GM19035 (cell line): ENCODE data around the gene SGCG.
"Not testable (repeated sequence)": the region's sequence is repeated elsewhere in the genome, so short reads cannot be mapped to it uniquely, and the experiment has no call there.

ENCODE experiments used
- ATAC-seq: cut with Tn5 transposase; IDR thresholded peaks from one replicate; pipeline ENCODE4 v1.9.1; 2021; ENCODE audit not compliant: unreplicated experiment

SGCG gene, protein sequence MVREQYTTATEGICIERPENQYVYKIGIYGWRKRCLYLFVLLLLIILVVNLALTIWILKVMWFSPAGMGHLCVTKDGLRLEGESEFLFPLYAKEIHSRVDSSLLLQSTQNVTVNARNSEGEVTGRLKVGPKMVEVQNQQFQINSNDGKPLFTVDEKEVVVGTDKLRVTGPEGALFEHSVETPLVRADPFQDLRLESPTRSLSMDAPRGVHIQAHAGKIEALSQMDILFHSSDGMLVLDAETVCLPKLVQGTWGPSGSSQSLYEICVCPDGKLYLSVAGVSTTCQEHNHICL

DNA sequence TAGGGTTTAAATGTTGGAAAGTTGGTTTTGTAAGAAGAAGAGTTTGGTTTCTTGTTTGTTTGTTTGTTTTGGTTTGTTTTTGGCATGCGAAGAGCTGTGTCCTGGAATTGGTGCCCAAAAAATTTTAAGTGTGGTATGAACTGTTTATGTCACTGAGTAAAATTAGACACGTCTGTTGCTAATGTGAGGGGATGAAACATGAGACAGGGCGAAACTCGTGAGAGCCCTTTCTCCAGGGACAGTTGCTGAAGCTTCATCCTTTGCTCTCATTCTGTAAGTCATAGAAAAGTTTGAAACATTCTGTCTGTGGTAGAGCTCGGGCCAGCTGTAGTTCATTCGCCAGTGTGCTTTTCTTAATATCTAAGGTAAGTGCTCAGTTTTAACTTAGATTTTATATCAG, at the start of gene SGCG:
SGCG (plus strand) TSS at position 269 of the 400 bp plus-strand sequence. CDS start 22,716 bp downstream, outside the sequence.
- no peak for ATAC-seq

DNA sequence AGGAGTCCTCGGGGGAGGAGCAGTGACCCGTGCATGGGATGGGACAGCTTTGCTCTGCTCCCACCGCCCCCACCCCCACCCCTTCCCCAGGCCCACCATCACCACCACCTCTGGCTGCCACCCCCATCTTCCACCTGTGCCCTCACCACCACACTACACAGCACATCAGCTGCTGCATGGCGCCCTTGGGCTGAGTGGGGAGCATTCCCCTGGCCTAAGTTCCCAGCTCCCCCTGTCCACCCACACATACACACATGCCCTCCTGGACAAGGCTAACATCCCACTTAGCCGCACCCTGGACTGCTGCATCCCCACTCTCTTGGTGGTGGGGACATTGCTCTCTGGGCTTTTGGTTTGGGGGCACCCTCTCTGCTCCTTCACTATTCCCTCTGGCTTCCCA, 46.2 kb upstream of the SGCG start:
- ATAC-seq: no peak

DNA sequence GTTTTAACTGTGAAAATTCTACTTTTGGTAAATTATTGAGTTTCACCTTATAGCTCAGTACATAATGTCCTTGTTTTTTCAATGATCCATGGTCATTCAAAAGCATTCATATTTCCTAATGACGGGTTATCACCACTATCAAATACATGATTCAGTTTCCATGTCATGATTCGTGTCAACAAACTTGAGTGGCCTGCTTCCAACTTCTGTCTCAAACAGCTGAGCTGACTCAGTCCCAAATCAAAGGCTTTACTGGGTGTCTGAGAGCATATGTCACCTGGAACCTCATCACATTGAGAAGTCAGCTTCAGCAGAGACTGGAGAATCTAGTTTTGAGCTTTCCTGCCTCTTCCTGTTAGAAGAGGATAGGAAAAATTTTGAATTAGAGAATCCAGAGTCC, 40.3 kb upstream of the SGCG start:
- ATAC-seq: no peak

DNA sequence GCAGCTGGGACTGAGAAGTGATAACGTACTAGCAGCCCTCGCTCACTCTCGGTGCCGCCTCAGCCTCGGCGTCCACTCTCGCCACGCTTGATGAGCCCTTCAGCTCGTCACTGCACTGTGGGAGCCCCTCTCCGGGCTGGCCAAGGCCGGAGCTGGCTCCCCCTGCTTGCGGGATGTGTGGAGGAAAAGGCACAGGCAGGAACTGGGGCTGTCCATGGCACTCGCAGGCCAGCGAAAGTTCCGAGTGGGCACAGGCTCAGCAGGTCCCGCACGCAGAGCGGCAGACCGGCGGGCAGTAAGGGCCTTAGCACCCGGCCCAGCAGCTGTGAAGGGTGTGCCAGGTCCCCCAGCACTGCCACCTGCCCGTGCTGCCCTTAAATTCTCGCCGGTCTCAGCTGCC, 38.8 kb upstream of the SGCG start:
- ATAC-seq: no peak

DNA sequence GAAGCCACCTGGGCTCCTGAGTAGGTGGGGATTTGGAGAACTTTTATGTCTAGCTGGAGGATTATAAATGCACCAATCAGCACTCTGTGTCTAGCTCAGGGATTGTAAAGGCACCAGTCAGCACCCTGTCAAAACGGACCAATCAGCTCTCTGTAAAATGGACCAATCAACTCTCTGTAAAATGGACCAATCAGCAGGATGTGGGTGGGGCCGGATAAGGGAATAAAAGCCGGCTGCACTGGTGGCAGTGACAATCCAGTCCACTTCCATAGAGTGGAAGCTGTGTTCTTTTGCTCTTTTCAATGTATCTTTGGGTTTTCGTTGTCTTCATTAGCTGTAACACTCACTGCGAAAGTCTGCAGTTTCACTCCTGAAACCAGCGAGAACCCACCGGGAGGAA, 38.2 kb upstream of the SGCG start:
- ATAC-seq: not testable (repeated sequence)

DNA sequence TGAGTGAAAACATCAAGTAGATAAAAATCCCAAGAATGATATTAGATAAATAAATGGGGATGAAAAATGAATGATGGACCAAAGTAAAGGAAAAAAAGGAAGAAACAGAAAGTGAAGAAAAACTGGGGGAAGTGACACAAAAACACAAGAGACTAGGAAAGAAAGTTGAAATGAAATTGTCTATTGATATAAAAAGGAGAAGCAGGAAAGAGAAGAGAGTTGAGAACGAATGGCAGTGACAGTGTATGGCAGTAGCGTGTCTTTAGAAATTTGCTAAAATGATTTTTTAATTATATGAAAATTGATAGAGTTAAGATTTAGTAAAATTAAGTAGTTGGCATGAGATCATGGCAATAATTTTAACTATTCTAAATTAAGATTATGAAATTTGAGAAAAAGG, 36.3 kb upstream of the SGCG start:
- ATAC-seq: no peak

DNA sequence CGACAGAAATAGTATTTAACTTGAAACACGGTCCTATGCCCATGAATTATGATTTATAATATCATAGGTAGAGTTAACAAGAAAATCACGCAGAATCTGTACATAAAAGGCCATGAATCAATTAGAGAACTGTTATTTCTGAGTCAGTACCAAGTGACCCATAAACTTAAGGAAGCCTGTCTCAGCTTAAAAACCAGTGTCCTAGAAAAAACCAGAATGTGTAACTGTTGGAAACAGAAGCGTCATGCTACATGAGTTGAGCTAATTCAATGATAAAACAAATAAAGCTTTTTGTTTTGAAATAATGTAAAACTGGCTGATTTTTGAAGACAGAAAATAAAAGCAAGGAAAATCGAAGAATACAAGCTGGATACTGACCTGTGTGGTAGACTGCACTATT, 34.8 kb upstream of the SGCG start:
- no peak for ATAC-seq

DNA sequence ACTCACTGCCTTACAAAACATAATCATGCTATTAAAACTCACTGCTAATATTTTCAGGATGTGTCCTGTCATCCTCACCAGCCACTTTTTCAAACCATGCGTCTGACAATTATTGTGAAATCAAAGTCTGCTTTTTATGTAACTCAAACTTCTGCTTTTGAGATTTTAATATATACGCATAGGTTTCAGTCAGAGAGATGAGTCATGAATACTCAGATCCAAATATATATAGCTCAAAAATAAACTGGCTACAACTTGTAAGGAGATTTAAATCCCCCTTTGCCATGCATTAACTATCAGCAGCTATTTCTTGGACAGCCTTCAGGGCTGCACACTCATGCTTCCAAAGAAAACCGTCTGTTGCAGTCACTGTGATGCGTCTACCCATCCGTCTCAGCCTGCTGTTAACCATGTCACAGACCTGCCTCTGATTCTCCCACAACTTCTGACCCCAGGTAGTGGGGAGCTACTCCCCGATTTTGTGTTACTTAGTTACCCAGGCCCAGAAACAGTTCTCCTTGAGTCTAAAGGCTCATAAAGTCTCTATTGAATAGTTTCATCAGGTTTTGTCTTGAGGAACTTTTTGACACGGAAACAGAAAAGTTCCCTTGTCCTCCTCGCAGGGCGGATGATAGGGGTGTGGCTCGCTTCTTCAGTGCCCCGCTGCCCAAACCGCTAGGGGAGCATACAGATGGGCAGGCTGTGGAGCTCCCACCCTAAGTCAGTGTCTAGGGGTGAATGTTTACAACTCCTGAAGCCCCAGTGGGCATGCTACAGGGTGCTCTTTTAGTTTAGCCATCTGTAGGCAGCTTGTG, 33.8 kb upstream of the SGCG start:
- no peak for ATAC-seq

DNA sequence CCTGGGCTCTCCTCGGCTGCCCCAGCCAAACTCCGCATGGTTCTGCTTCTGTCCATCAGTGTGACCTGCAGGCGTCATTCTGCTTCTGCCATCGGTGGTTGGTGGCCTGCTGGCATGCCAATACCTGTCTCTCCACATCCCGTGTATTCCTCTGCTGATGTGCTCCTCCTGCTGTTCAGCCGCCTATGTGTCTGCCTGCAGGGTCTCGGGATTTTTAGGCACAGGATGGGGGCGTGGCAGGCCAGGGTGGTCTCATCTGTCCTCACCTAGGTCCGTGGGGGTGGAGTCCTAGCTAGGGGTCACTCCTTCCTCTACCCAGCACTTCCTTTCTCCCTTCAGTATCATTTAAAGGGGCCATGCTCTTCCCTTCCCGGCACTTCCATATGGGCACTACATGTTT, 33.0 kb upstream of the SGCG start:
- no peak for ATAC-seq

DNA sequence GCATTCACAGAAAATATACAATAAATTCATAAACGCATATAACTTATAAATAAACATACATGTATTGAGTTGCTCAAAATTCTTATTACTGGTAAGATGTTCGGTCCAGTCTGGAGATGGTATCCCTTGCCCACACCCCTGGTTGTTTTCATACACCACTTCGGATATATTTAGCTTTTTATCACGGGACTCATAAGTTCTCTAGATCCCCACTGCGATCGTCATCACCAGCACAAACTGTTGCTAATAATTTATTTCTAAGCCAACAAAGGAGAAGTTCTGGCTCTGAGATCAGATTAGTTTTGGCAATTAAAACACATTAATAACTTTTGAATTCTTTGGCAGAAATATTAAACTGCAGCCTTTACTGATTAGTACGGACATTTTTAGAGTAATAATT, 23.0 kb upstream of the SGCG start:
- ATAC-seq: no peak

DNA sequence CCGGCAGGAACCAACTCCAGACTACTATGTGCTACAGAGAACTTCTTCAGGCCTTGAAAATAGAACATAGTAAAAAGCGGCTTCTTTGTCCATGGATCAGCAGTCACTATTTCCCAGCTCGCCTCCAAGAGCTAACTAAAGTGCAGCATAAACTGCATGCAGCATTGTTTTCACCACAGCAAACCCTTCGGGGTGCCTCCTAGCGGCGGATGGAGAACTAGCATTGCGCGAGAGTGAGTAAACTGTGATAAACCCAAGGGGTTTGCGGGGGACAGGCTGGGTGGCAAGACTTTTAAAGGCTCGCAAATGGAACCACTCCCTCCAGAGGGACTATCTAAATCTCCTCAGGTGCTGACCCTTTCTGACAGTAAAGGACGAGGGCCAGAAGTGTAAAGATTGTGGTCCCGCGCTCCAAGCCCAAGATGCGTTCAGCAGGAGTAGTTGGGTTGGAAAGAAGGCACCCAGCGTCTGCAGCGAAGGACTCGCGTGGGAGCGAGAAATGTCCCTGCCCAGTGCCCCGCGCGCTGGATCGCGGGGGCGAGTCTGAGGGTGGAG, 21.5 kb upstream of the SGCG start:
- no peak for ATAC-seq

DNA sequence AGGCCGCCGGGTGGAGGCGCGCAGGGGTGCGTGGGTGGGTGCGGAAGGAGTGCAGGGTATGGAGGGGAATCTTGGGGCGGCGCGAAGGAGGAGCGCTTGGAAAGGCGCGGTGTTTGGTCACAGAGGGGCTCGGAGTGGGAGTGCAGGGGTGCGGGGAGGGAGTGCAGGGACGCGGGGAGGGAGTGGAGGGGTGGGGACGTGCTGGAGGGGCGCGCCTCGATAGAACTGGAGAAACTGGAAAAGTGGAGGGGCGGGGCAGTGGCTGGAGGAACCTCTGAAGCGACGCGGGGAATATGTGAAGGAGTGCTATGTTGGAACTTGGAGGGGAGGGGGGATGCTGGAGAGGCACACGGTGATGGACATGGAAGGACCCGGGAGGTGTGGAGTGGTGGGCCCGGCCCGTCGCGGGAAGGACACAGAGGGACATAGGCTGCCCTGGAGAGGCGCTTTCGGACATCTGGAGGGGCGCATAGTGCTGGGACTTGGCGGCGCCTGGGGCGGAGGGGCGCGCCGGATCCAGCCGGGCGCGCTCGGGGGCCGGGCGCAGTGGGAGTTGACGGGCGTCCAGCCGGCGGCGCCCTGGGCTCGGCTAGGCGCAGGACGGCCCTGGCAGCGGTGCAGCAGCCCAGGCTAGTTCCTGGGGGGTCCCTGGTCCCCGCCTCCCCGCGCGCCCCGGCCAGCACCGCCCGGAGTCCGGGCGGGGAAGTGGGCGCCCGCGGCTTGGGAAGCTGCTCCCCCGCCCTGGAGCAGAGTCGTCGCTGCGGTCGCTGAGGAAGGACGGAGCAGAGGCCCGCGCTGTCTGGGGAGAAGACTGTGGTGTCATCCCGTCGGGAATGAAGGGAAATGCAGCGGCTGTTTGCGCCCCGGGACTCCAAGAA, 20.8 kb upstream of the SGCG start:
- ATAC-seq: no peak

DNA sequence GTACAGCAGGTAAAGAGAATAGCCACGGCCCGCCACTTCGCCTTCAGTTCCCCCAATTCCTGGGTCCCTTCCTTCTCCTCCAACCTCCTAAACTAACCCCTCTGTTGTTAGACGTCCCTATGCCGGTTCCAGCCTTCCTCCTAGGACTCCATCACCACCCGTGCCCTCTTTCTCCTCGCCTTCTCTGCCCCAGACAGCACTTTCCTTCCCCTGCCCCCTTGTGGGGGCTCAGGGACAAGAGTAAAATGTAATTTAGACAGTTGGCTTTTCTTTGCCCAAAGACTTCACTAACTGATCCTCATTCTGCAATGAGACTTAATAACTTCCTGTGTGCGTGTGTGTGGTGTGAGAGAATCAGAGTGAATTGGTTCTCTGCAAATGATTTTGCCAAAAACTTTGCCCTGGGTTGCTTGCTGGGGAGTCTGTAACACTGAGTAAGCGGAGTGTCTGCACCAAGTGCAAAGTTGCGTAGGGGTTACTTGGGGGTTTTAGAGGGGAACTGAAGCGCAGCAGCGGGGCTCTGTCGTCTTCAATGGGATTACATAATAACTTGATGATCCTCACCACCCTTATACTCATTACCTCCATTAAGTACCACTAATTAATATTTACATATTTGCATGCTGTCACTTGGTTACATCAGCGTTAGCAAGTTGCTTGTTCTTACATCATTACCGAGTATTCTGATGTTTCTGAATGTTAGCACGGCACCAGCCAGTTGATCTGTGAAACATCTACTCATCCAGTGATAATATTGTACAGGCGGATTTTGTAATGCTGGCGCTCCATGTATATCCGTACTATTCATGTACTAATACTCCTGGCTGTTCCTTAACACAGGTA, 19.9 kb upstream of the SGCG start:
- no peak for ATAC-seq

DNA sequence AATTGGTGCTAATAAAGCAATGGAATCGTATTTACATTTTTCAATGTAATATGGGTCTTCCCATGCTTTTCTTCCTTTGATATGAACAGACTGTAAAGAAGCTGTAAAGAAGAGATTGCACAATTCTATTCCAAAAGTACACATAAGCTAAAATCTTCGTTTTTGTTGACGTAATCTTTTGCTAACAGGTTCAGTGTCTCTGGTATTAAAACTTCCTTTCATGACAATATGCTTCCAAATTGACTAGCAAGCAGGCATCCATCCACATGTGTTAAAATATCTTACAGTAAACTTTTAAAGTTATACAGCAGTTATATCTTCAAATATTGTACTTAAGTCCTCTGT, 19.3 kb upstream of the SGCG start:
- no peak for ATAC-seq

DNA sequence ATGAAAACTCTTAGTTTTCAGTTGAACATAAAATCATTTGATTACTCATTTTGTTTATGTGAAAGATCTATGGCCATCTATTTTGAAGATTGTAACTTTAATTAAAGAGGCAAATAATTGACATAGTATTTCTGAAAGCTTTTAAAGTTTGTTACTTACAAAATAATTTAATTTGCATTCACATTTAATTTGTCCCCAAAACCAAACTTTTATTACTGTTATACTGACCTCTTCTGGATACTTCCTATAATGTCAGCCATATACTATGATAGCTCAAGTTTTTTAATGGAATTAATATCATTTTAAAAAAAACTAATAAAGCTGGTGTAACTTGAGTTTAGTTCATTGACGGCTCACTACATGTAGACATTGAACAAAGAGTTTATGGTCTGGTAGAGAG, 4.9 kb upstream of the SGCG start:
- no peak for ATAC-seq

DNA sequence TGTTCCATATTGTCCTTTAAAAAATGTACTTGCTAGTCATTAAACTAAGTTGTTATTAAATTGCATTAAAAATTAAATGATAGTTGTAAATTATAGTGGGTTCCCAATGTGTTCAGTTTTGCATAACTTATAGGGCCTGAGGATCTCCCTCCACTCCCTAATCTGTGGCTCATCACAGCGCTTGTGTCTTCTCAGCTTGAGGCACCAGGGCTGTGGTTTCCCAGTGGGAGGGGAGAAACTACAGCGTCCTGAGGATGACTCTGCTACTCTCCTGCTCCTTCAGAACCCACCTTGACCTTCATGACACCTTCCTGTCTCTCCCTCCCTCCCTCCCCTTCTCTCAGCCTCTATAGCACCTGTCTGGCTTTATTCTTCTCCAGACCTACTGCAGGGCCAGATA, 1.4 kb downstream of the SGCG start:
- ATAC-seq: no peak

DNA sequence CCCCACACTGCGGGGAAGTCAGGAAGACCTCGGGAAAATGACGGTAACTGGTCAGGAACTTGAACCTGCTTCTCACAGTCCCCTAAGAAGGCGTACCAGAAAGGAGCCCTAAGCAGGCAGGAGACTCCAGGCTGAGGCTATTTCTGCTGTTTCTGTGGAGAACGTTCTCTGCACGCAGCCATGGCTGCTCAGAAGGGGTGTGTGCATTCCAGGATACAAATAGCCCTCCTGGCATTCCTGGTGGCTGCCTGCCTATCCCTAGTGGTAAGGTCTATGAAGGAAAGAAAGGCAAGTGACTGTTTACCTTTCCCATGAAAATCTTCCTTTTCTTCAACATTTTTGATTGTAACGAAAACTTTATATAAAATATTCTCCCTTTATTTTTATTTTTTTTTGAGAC, 2.5 kb downstream of the SGCG start:
- ATAC-seq: no peak

DNA sequence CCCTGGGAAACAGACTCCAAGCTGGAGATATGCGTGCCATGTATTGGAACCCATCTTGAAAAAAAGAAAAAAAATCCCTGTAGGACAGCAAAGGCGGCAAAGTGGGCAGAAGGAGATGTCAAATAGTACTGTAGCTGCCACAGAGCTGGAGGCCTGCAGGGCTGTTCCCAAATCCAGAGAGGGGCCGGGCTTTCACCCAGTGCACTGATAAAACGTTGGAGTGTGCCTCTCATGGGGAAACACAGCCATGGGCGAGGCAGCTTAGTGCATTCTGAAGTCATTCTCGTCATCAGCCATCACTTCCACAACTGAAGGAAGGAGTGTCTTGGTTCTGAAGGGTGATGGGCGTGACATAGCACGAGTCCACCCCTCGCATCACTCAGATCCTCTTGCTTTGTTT, 4.8 kb downstream of the SGCG start:
- no peak for ATAC-seq

DNA sequence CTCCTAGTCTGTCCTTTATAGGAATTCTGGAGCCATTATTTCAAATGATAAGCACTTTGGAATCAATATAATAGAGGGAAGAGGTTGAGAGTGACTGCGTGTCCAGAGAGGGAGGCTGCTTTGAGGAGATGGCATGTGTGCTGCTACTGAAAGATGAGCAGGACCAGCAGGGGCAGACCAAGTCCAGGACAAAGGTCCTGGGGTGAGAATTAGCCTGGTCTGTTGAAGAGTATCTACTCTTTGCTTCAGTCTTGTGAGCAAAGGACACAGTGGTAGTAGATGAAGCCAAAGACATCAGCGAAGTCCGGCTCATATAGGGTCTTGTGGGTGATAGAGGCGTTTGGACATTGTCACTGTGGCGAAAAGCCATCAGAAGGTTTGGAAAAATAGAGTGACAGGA, 21.1 kb downstream of the SGCG start:
- ATAC-seq: no peak

DNA sequence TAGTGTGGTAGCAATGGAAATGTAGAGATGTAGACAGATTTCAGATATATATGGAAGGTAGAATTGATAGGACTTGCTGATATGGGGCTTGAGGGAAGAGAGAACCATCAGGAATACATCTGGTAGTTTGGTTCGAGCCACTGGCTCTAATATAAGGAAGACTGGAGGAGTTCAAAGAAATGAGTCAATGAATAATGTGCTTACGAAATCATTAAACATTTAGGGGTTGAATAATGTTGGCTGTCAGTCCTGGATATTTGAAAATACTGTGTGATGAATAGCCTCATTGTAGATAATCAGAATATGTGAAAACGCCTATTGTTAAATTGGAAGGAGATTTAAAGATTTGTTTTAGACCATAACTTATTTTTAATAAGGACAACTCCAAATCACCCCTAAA, 21.6 kb downstream of the SGCG start:
- ATAC-seq: no peak

DNA sequence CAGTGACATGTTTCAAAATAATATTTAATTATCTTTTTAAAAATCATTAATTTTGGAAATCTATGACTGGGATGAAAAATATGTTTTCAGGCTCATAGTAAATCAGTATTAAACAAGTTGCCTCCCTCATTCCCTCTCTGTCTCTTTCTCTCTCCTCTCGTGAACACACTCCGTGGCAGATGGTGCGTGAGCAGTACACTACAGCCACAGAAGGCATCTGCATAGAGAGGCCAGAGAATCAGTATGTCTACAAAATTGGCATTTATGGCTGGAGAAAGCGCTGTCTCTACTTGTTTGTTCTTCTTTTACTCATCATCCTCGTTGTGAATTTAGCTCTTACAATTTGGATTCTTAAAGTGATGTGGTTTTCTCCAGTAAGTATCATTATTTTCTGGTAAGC, 22.7 kb downstream of the SGCG start:
- no peak for ATAC-seq
